Measurements from ENCODE around the gene WDHD1. TPM values are rescaled to one million over a fixed set of nuclear protein-coding genes. Genes with fewer than 3 reads are reported as not detected.

The WDHD1 gene
- total and polyA plus RNA-seq, 8 donors, result 0.45 to 2.3 (median 1.1) TPM

GRCh38 chr14:54895683-54896082, 131.2 kb downstream of the WDHD1 start:
- WGBS, 2 donors, result 87 to 92% methylated on average over 4 of the region's 4 CpGs
- H3K9me3 ChIP-seq, result no peaks in the 10 kb centered on the region
- no peak for TF ChIP-seq CTCF (IDR thresholded peaks at IDR 0.05)
- H3K36me3 ChIP-seq, result no peaks in the 10 kb centered on the region
- no peak for FAIRE-seq
- intact Hi-C loops (cut with DNase I), result no loop called here
- no peaks in the 10 kb centered on the region for H3K4me1 ChIP-seq
- H3K27me3 ChIP-seq, result no peaks in the 10 kb centered on the region
- ATAC-seq, result no peak
- no peak overlapping the region for H3K4me3 ChIP-seq
- H3K27ac ChIP-seq, result no peak overlapping the region
- DNase-seq, result no peak

- Histone ChIP-seq H3K27ac (no peak overlapping the region), H3K9me3 (no peaks in the 10 kb centered on the region), H3K4me3 (no peak overlapping the region), H3K36me3 (no peaks in the 10 kb centered on the region), H3K4me1 (no peaks in the 10 kb centered on the region), H3K27me3 (no peaks in the 10 kb centered on the region)
- WGBS, 2 donors, result 76 to 85% methylated on average over 3 of the region's 3 CpGs
- no peak for FAIRE-seq
- no peak for TF ChIP-seq CTCF (IDR thresholded peaks at IDR 0.05)
- DNase-seq, result no peak
- intact Hi-C loops (cut with DNase I), result no loop called here
- no peak for ATAC-seq
Observed at GRCh38 chr14:54894995-54895394, 131.9 kb downstream of the WDHD1 start.

- WGBS, 2 donors, result 82 to 85% methylated on average over 3 of the region's 3 CpGs
- Histone ChIP-seq H3K4me3 (no peak overlapping the region), H3K27ac (no peak overlapping the region), H3K4me1 (no peaks in the 10 kb centered on the region), H3K9me3 (no peaks in the 10 kb centered on the region), H3K36me3 (no peaks in the 10 kb centered on the region), H3K27me3 (no peaks in the 10 kb centered on the region)
- FAIRE-seq, result peak; percentile 39
- peak; percentile 35 to 69 (median 56) for TF ChIP-seq CTCF (IDR thresholded peaks at IDR 0.05)
- intact Hi-C loops (cut with DNase I), result no loop called here
- DNase-seq, result peak in 3 of 6 donors; percentile 24 to 56 (median 34)
- ATAC-seq, result peak; percentile 78 to 94 (median 89)
Observed at GRCh38 chr14:54893151-54893760, 133.6 kb downstream of the WDHD1 start.

- no peaks in the 10 kb centered on the region for H3K27me3 ChIP-seq
- WGBS, 2 donors, result 92 to 93% methylated on average over 10 of the region's 10 CpGs
Observed at GRCh38 chr14:54891471-54892245, 135.2 kb downstream of the WDHD1 start.

More at GRCh38 chr14:54891471-54892245, 135.2 kb downstream of the WDHD1 start:
- no peak for FAIRE-seq
- no peaks in the 10 kb centered on the region for H3K9me3 ChIP-seq
- no peak for ATAC-seq
- no peak for TF ChIP-seq CTCF (IDR thresholded peaks at IDR 0.05)
- no peak for DNase-seq
- intact Hi-C loops (cut with DNase I), result no loop called here
- H3K36me3 ChIP-seq, result no peaks in the 10 kb centered on the region
- H3K4me3 ChIP-seq, result no peak overlapping the region
- H3K27ac ChIP-seq, result no peak overlapping the region
- H3K4me1 ChIP-seq, result no peaks in the 10 kb centered on the region

All from pancreas (tissue), 10 donors.